Endodermal cell (in vitro differentiated cells): ENCODE results near the gene FBXL7. TPM values are rescaled to one million over a fixed set of nuclear protein-coding genes. Genes with fewer than 3 reads are reported as not detected.

Source experiments
- DNase-seq: peaks from one replicate; pipeline ENCODE4 v3.0.0-alpha.2; 2017
- H3K27ac ChIP-seq: 2 replicates; pipeline ENCODE4 v1.5.1; 2013; ENCODE audit warnings: mild to moderate bottlenecking, low read depth, low read length, moderate library complexity
- H3K27me3 ChIP-seq: 2 replicates; pipeline ENCODE4 v1.6.1; 2013; ENCODE audit warnings: mild to moderate bottlenecking, low read length, moderate library complexity; ENCODE audit not compliant: insufficient read depth, control insufficient read depth, poor library complexity, severe bottlenecking
- H3K36me3 ChIP-seq: 2 replicates; pipeline ENCODE4 v1.7.0; 2013; ENCODE audit warnings: mild to moderate bottlenecking, low read length, moderate library complexity; ENCODE audit not compliant: control insufficient read depth, insufficient read depth
- H3K4me1 ChIP-seq: one replicate; pipeline ENCODE4 v1.7.0; 2013; ENCODE audit warnings: low read length; ENCODE audit not compliant: control insufficient read depth, insufficient read depth
- H3K4me3 ChIP-seq: 2 replicates; pipeline ENCODE4 v1.5.1; 2013; ENCODE audit warnings: mild to moderate bottlenecking, low read length, moderate library complexity
- H3K9ac ChIP-seq: 2 replicates; pipeline ENCODE4 v1.6.1; 2013; ENCODE audit warnings: mild to moderate bottlenecking, low read length, moderate library complexity; ENCODE audit not compliant: poor library complexity, severe bottlenecking; ENCODE audit errors: extremely low read depth
- H3K9me3 ChIP-seq: 2 replicates; pipeline ENCODE4 v1.6.1; 2013; ENCODE audit warnings: mild to moderate bottlenecking, low read length, moderate library complexity; ENCODE audit not compliant: control insufficient read depth
- H3K27ac Mint-ChIP-seq: 2 replicates; pipeline ENCODE4 v1.8.0; 2020; ENCODE audit warnings: mixed read lengths
- H3K27me3 Mint-ChIP-seq: 2 replicates; pipeline ENCODE4 v1.8.0; 2021; ENCODE audit warnings: mild to moderate bottlenecking, mixed read lengths; ENCODE audit not compliant: insufficient read depth
- H3K36me3 Mint-ChIP-seq: 2 replicates; pipeline ENCODE4 v1.8.0; 2020; ENCODE audit warnings: low read depth, mixed read lengths
- H3K4me1 Mint-ChIP-seq: 2 replicates; pipeline ENCODE4 v1.8.0; 2020; ENCODE audit warnings: mixed read lengths
- H3K4me3 Mint-ChIP-seq: 2 replicates; pipeline ENCODE4 v1.8.0; 2020; ENCODE audit warnings: mild to moderate bottlenecking, moderate library complexity, mixed read lengths
- H3K9me3 Mint-ChIP-seq: 2 replicates; pipeline ENCODE4 v1.8.0; 2020; ENCODE audit warnings: mild to moderate bottlenecking, mixed read lengths
- WGBS, 2 experiments: methylation state at CpG; one replicate each; pipeline versions ENCODE4 v1.1.5 to v1.1.7; 2013; ENCODE audit warnings: missing lambda C conversion rate in 2 of 2, mixed read lengths in 1 of 2; ENCODE audit not compliant: insufficient coverage in 1 of 2, insufficient read length in 1 of 2; 5-methylcytosine and 5-hydroxymethylcytosine counted together
- total RNA-seq, 2 donors: library from RNA; stranded (reverse); fragmentation: NEBNext Ultra II Directional in 1 of 2; extraction: Animal tissue kit (Norgen Biotek cat#: 25700) in 1 of 2; gene quantifications; 2 replicates in 1 of 2; 3 replicates in 1 of 2; pipeline ENCODE4 v1.2.1, GENCODE V29; 2021
- TF ChIP-seq, protein P1 (sequence below): fragments of 200-600 bp; sonication (generic); conservative IDR thresholded peaks from 2 replicates; pipeline ENCODE4 v1.5.0; 2021; ENCODE audit warnings: antibody characterized with exemption, mild to moderate bottlenecking

FBXL7 gene
- total RNA-seq, 2 donors from 2014 or later: 12.9 to 13.2 TPM

DNA sequence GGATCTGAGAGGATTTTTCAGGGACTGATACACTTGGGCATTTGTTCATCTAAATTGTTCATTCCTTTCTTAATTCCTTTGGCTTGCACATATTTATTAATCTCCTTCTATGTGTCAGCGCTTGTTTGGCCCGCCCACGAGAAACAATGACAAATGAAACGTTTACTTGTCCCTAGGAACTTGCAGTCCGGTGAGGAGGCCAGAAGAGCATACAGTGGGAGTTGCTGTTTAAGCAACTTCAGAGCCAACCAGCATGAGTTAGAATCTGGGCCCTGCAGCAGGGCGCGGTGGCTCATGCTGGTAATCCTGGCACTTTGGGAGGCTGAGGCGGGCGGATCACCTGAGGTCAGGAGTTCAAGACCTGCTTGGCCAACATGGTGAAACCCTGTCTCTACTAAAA lies 18.8 kb downstream of the FBXL7 start:
- H3K9me3 ChIP-seq: no peaks in the 10 kb centered on the region
- DNase-seq: no peak
- Mint-ChIP-seq H3K4me3 (no peak overlapping the region), H3K27me3 (no peaks in the 10 kb centered on the region), H3K4me1 (no peaks in the 10 kb centered on the region), H3K36me3 (peaks cover 22% of the 10 kb centered on the region), H3K9me3 (no peaks in the 10 kb centered on the region), H3K27ac (no peak overlapping the region)
- 95 to 96% methylated on average over 8 to 9 of the region's 9 CpGs for WGBS, 2 experiments
- no peak overlapping the region for H3K27ac ChIP-seq
- no peak overlapping the region for H3K4me3 ChIP-seq
- H3K36me3 ChIP-seq: no peaks in the 10 kb centered on the region
- H3K9ac ChIP-seq: no peak overlapping the region
- H3K4me1 ChIP-seq: no peaks in the 10 kb centered on the region
- H3K27me3 ChIP-seq: no peaks in the 10 kb centered on the region
- TF ChIP-seq, protein P1, sequence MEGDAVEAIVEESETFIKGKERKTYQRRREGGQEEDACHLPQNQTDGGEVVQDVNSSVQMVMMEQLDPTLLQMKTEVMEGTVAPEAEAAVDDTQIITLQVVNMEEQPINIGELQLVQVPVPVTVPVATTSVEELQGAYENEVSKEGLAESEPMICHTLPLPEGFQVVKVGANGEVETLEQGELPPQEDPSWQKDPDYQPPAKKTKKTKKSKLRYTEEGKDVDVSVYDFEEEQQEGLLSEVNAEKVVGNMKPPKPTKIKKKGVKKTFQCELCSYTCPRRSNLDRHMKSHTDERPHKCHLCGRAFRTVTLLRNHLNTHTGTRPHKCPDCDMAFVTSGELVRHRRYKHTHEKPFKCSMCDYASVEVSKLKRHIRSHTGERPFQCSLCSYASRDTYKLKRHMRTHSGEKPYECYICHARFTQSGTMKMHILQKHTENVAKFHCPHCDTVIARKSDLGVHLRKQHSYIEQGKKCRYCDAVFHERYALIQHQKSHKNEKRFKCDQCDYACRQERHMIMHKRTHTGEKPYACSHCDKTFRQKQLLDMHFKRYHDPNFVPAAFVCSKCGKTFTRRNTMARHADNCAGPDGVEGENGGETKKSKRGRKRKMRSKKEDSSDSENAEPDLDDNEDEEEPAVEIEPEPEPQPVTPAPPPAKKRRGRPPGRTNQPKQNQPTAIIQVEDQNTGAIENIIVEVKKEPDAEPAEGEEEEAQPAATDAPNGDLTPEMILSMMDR: no peak

DNA sequence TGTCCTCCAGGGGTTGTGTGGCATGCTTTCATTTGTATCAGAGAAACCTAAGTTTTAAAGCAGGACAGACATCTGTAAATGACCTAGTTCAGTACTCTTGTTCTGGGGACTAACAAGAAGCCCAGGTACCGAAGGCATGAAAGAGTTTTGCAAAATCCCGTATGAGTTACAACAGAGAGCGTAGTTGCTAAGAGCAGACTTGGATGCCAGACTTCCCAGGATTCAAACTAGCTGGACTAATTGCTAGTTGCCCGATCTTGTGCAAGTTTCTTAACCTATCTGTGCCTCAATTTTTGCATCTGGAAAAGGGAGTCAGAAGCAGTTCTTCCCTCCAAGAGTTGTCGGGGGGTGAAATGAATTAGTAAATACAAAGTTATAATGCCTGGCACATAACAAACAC lies 20.9 kb downstream of the FBXL7 start:
- 90 to 96% methylated on average over 4 to 5 of the region's 5 CpGs for WGBS, 2 experiments
- no peak overlapping the region for H3K27ac Mint-ChIP-seq
- no peak overlapping the region for H3K4me3 Mint-ChIP-seq
- Histone ChIP-seq H3K36me3 (no peaks in the 10 kb centered on the region), H3K9me3 (no peaks in the 10 kb centered on the region), H3K4me3 (no peak overlapping the region), H3K27ac (no peak overlapping the region), H3K9ac (no peak overlapping the region), H3K27me3 (no peaks in the 10 kb centered on the region), H3K4me1 (no peaks in the 10 kb centered on the region)
- peaks cover 22% of the 10 kb centered on the region for H3K36me3 Mint-ChIP-seq
- no peak for DNase-seq
- H3K4me1 Mint-ChIP-seq: no peaks in the 10 kb centered on the region
- H3K9me3 Mint-ChIP-seq: no peaks in the 10 kb centered on the region
- no peaks in the 10 kb centered on the region for H3K27me3 Mint-ChIP-seq
- TF ChIP-seq, protein P1: no peak

DNA sequence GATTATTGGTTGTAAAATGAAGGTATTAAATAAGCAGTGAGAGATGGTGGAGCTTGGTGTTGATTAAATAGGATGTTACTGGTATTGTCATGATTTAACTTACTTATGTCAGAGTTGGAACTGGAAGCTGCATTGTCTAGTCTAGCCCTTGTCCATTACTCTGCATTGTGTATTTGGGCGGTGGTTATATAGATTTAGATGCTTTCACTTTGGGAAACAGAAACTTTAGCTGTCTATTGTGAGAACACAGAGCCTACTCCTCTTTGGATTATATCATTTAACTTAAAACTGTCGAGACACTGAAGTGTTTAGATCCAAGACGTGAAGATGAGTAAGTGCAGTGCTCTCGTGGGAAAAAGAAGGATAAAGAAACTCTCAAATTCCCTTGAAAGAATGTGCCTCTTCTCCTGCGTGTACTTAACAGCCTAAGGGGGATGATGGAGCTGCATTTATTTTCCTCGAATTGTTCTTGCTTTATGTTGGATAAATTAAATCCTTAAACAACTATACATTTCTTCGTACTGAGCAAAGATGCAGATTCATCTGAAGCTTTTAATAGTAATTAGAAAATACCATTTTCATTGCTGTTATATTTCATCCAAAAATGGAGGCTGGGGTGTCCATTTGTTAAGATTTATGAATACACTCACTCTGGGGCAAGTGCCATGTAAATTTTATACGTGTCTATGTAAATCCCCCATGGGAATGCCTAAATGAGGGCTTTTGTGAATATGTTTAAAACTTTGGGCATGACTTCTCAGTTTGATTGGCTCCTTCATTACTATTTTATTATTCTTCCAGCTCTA lies 21.6 kb downstream of the FBXL7 start:
- Mint-ChIP-seq H3K36me3 (peaks cover 15% of the 10 kb centered on the region), H3K27ac (no peak overlapping the region), H3K4me1 (no peaks in the 10 kb centered on the region), H3K4me3 (no peak overlapping the region), H3K9me3 (no peaks in the 10 kb centered on the region), H3K27me3 (no peaks in the 10 kb centered on the region)
- TF ChIP-seq, protein P1: no peak
- Histone ChIP-seq H3K27me3 (no peaks in the 10 kb centered on the region), H3K9me3 (no peaks in the 10 kb centered on the region), H3K36me3 (no peaks in the 10 kb centered on the region), H3K27ac (no peak overlapping the region), H3K9ac (no peak overlapping the region), H3K4me1 (no peaks in the 10 kb centered on the region), H3K4me3 (no peak overlapping the region)
- DNase-seq: no peak
- 79 to 90% methylated on average over 4 to 8 of the region's 8 CpGs for WGBS, 2 experiments
